ES-I3 (cell line): Measurements from ENCODE around the gene FUT8.
"Not testable (repeated sequence)": the region's sequence is repeated elsewhere in the genome, so short reads cannot be mapped to it uniquely, and the experiment has no call there.

Experiments used
- H3K36me3 ChIP-seq: 2 replicates; pipeline ENCODE4 v1.6.1; 2013; ENCODE audit warnings: mild to moderate bottlenecking, low read length, control low read depth, moderate library complexity; ENCODE audit not compliant: insufficient read depth
- H3K4me1 ChIP-seq: 2 replicates; pipeline ENCODE4 v1.6.1; 2013; ENCODE audit warnings: mild to moderate bottlenecking, control low read depth, low read length; ENCODE audit not compliant: insufficient read depth
- H3K9ac ChIP-seq: 2 replicates; pipeline ENCODE4 v1.6.1; 2013; ENCODE audit warnings: low read depth, mild to moderate bottlenecking, low read length, moderate library complexity
- H3K9me3 ChIP-seq: 2 replicates; pipeline ENCODE4 v1.6.1; 2013; ENCODE audit warnings: mild to moderate bottlenecking, low read length, moderate library complexity; ENCODE audit not compliant: control insufficient read depth, insufficient read depth

FUT8 gene

GRCh38 chr14:65449647-65450046 lies 37.1 kb downstream of the FUT8 start:
- Histone ChIP-seq H3K9ac (no peak overlapping the region), H3K4me1 (peaks cover 5% of the 10 kb centered on the region; the same call in 1 of the 2 replicates), H3K9me3 (no peaks in the 10 kb centered on the region), H3K36me3 (no peaks in the 10 kb centered on the region)

DNA sequence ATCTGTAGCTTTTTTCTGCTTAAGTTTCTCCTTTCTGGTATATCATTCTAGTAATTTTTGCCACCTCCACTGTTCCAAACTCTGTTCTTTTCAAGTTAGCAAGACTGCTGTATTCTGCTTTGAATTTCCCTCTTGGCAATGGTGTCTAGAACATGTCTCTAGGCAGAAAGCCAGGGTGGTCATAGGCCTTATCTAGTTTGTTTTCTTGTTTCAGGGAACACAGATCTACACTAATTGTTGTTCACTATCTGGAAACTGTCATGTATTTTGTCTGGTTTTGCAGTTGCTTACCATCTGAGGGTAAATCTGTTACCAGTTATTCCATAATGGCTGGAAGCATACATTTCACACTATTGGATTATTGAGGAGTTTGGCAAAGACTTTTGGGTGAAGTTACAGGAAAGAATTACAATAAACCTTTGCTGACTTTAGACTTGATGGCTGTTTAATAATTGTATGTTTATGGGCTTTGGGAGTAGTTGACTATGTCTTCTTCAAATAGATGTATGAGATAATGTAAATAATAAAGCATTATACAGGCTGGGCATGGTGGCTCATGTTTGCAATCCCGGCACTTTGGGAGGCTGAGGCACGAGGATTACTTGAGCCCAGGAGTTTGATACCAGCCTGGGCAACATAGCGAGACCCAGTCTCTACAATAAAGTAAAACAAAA lies 41.4 kb downstream of the FUT8 start:
- H3K9me3 ChIP-seq: no peaks in the 10 kb centered on the region
- H3K4me1 ChIP-seq: no peaks in the 10 kb centered on the region
- no peaks in the 10 kb centered on the region for H3K36me3 ChIP-seq
- no peak overlapping the region for H3K9ac ChIP-seq

DNA sequence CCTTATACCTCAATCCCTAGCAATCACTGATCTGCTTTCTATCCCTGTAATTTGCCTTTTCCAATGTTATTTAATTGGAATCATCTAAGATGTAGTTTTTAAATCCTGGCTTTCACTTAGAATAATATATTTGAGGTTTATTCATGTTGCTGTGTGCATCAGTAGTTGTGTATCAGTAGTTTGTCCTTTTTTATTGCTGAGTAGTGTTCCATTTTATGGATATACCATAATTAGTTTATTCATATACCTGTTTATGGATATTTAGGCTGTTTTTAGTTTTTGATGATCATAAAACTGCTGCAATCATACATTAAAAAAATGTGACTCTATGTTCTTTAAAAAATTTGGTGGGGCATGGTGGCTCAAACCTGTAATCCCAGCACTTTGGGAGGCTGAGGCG lies 43.7 kb downstream of the FUT8 start:
- Histone ChIP-seq H3K9ac (no peak overlapping the region), H3K4me1 (no peaks in the 10 kb centered on the region), H3K9me3 (no peaks in the 10 kb centered on the region), H3K36me3 (no peaks in the 10 kb centered on the region)

DNA sequence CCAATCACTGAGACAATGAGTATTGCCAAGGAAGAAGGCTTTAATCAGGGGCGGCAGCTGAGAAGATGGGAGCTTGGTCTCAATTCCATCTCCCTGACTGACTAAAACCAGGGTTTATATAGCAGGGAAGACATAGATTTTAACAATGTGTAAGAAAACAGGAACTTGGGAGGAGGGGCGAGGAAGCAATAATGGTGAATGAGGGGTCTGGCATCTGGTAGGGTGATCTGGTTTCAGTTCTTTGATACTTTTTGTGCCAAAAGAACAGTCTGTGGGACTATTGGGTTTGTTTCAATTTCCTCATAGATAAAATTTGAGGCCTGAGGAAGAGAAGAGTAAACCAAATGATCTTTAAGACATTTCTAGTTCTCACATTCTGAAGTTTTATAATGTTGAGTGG lies 49.2 kb downstream of the FUT8 start:
- Histone ChIP-seq H3K4me1 (no peaks in the 10 kb centered on the region; the same call in 1 of the 2 replicates), H3K9me3 (no peaks in the 10 kb centered on the region), H3K9ac (no peak overlapping the region), H3K36me3 (no peaks in the 10 kb centered on the region)

GRCh38 chr14:65462411-65462810 lies 49.9 kb downstream of the FUT8 start:
- H3K9ac ChIP-seq: no peak overlapping the region
- no peaks in the 10 kb centered on the region for H3K9me3 ChIP-seq
- no peaks in the 10 kb centered on the region for H3K36me3 ChIP-seq
- H3K4me1 ChIP-seq: no peaks in the 10 kb centered on the region; the same call in 1 of the 2 replicates

DNA sequence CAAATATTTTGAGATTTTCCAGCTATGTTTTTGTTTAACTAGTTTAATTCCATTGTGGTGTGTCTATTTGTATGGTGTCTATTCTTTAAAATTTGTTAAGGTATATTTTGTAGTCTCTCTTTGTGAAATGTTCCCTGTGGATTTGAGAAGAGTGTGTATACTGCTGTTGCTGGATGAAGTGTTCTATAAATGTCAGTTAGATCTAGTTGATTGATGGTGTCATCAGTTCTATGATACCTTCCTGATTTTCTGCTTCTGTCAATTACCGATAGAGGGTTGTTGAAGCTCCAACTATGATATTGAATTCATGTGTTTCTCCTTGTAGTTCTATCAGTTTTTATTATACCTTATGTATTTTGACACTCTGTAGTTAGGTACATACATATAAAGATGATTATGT lies 53.1 kb downstream of the FUT8 start:
- Histone ChIP-seq H3K4me1 (peaks cover 9% of the 10 kb centered on the region), H3K9ac (no peak overlapping the region), H3K9me3 (no peaks in the 10 kb centered on the region), H3K36me3 (no peaks in the 10 kb centered on the region)

- peaks cover 19% of the 10 kb centered on the region for H3K4me1 ChIP-seq
- not testable (repeated sequence) for H3K9me3 ChIP-seq, H3K9ac ChIP-seq, H3K36me3 ChIP-seq
These were observed 55.4 kb downstream of the FUT8 start for GRCh38 chr14:65467926-65468325.

GRCh38 chr14:65469903-65470302 lies 57.4 kb downstream of the FUT8 start:
- peaks cover 19% of the 10 kb centered on the region for H3K4me1 ChIP-seq
- H3K9ac ChIP-seq: no peak overlapping the region
- H3K9me3 ChIP-seq: no peaks in the 10 kb centered on the region
- H3K36me3 ChIP-seq: no peaks in the 10 kb centered on the region

DNA sequence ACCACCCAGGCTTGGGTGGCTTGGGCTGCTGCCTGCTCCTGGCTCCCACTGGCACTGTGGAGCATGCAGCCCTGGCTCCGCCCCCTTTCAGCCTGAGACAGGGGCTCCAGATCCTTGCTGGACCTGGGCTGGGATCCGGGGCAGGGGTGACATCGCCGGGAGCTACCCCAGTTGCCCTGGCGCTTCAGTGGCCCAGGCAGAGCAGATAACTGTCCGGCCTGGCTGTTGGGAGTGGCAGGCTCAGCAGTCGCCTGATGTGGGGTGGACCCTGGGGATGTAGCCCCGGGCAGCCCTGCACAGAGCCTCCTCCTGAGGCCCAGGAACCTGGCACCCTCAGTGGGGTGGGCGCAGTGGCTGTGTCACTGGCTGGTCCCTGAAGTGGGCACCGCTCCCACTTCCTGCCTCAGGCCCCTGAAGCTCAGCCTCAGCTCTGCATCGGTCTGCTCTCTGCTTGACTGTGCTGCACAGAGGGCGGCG lies 57.9 kb downstream of the FUT8 start:
- Histone ChIP-seq H3K36me3 (no peaks in the 10 kb centered on the region), H3K9ac (no peak overlapping the region), H3K4me1 (peaks cover 19% of the 10 kb centered on the region), H3K9me3 (no peaks in the 10 kb centered on the region)

GRCh38 chr14:65471038-65471878 lies 58.7 kb downstream of the FUT8 start:
- Histone ChIP-seq H3K36me3 (no peaks in the 10 kb centered on the region), H3K9me3 (no peaks in the 10 kb centered on the region), H3K4me1 (peaks cover 19% of the 10 kb centered on the region), H3K9ac (no peak overlapping the region)

DNA sequence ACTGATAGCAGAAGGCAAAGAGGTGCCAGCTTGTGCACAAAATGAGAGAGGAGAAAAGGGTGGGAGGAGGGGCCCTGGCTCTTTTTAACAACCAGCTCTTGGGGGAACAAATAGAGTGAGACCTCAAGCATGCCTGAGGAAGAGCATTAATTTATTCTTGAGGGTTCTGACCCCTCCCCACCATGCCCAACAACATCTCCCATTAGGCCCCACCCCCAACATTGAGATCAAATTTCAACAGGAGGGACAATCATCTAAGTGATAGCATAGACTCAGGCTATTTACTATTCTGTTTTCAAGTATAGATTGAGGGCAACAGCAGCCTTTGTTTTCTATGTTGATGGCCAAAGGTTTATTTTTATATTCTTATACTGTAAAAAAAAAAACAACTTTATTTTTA lies 59.7 kb downstream of the FUT8 start:
- no peak overlapping the region for H3K9ac ChIP-seq
- peaks cover 19% of the 10 kb centered on the region for H3K4me1 ChIP-seq
- no peaks in the 10 kb centered on the region for H3K9me3 ChIP-seq
- no peaks in the 10 kb centered on the region for H3K36me3 ChIP-seq

- Histone ChIP-seq H3K4me1 (peaks cover 8% of the 10 kb centered on the region; the same call in 1 of the 2 replicates), H3K36me3 (no peaks in the 10 kb centered on the region), H3K9ac (no peak overlapping the region), H3K9me3 (no peaks in the 10 kb centered on the region)
These were observed 63.9 kb downstream of the FUT8 start for GRCh38 chr14:65476273-65476941.

- H3K4me1 ChIP-seq: peaks cover 5% of the 10 kb centered on the region; the same call in 1 of the 2 replicates
- H3K9me3 ChIP-seq: no peaks in the 10 kb centered on the region
- H3K36me3 ChIP-seq: no peaks in the 10 kb centered on the region
- H3K9ac ChIP-seq: no peak overlapping the region
These were observed 64.4 kb downstream of the FUT8 start for GRCh38 chr14:65476942-65477318.

DNA sequence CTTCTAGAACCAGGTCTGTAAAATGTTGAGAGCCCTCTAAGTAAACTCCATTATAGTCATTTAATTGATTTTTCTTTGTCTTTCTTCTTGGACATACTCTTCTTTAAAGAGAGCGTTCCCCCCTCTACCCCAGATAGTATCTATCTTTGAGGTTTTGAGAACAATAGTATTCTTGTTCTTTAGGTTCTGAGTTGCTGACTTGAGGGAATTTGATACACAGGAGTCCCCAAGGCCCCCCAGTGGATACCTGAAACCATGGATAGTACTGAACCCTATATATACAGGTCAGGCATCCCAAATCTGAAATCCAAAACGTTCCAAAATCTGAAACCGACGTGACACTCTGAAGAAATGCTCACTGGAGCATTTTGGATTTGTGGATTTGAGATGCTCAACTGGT lies 65.5 kb downstream of the FUT8 start:
- no peak overlapping the region for H3K9ac ChIP-seq
- H3K4me1 ChIP-seq: peaks cover 7% of the 10 kb centered on the region
- no peaks in the 10 kb centered on the region for H3K9me3 ChIP-seq
- H3K36me3 ChIP-seq: no peaks in the 10 kb centered on the region
